GM15510 (cell line): ENCODE data around the gene SERPIND1.

Experiments used
- POLR2A ChIP-seq: IDR thresholded peaks from 3 replicates; pipeline ENCODE4 v1.6.1; 2011; ENCODE audit warnings: borderline replicate concordance; ENCODE audit not compliant: insufficient read length; ENCODE audit errors: extremely low read depth

The SERPIND1 gene

DNA sequence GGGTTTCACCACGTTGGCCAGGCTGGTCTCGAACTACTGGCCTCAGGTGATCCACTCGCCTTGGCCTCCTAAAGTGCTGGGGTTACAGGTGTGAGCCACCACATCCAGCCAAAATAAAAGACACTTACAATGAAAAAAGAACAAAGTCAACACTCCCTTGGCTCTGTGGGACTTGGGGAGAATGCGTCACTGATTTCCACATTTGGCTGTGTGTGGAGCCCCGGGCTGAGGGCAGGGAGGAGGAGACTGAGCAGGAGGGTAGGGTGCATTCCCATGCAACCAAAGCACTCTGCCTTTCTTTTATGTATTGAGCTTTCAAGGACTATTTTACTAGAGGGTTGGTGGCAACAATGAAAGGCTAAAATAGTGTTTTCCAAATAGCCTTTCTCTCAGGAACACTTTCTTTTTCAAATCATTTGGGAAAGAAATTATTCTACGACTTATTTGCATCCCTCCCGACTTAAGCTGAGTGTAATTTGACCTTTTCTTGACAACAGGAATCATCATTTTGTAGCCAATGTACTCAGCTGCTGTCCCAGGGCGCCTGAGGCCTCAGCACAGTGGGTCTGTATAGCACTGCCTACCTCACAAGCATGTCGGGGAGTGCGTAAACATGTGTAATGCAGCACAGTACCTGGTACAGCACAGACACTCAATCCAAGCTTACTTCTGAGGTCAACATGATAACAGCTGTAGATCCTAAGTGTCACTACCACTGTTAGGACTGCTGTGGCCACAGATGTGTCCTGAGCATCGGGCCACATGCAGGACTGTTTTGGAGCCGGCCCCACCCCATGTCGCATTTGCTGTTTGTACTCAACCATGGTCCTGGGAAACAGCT is 10.1 kb upstream of the SERPIND1 start:
- no peak for TF ChIP-seq POLR2A

GRCh38 chr22:20764471-20764720 is 9.5 kb upstream of the SERPIND1 start:
- TF ChIP-seq POLR2A, result no peak

DNA sequence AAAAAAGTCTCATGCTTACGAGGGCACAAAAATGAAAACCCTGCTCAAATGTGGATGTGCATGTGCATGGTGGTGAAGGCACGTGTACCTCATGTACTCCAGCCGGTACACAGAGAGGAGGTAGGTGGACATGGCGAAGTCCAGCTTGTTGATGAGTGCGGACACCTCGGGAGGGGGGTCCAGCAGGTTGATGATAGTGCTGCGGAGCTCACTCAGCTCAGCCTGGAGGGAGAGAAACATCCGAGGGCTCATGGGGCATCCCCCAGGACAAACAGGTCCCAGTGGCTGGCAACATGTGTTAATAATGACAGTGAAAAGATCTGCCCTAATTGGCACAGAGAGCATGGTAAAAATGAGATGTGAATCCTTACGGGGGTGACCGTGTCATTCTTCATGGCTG is 9.2 kb upstream of the SERPIND1 start:
- no peak for TF ChIP-seq POLR2A

DNA sequence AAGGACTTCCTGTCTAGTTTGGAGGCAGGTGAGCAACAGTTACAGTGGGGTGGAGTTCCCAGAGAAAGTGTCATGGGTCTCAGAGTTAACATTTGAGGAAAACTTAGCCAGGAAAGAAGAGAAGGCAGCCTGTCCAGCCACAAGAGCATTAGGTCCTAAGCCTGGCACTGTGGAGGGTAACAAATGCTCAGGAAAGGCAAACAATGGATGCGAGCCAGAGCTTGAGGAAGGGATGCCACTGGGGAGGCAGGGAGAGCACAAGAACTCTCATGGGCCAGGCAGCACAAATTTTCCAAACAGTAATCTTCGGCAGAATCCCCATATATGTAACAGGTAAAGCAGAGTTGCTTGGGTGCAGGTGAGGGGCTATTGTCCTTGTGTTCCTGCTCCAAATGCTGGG is 8.0 kb upstream of the SERPIND1 start:
- TF ChIP-seq POLR2A, result no peak

- TF ChIP-seq POLR2A, result no peak
Measured at GRCh38 chr22:20766530-20766929, 7.4 kb upstream of the SERPIND1 start.

GRCh38 chr22:20771918-20772625 is 1.8 kb upstream of the SERPIND1 start:
- no peak for TF ChIP-seq POLR2A

DNA sequence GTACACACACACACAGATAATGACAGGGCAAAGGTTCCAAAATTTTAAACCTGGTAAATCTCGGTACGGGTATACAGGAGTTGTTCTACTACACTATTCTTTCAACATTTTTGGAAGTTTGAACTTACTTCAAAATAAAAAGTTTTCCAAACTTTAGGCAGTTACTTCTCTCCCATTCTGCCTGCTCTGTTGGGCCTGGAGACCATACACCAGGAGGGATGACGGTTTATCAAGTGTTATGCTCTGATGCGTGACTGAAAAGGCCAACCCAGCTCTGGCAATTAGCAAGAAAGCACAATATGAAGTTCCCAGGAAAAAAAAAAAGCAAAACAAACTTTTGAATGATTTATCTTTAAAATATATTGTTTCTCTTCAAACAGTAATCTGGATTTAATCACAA is 969 bp downstream of the SERPIND1 start:
- no peak for TF ChIP-seq POLR2A

GRCh38 chr22:20775342-20775895 is 1.5 kb downstream of the SERPIND1 start:
- TF ChIP-seq POLR2A, result no peak

DNA sequence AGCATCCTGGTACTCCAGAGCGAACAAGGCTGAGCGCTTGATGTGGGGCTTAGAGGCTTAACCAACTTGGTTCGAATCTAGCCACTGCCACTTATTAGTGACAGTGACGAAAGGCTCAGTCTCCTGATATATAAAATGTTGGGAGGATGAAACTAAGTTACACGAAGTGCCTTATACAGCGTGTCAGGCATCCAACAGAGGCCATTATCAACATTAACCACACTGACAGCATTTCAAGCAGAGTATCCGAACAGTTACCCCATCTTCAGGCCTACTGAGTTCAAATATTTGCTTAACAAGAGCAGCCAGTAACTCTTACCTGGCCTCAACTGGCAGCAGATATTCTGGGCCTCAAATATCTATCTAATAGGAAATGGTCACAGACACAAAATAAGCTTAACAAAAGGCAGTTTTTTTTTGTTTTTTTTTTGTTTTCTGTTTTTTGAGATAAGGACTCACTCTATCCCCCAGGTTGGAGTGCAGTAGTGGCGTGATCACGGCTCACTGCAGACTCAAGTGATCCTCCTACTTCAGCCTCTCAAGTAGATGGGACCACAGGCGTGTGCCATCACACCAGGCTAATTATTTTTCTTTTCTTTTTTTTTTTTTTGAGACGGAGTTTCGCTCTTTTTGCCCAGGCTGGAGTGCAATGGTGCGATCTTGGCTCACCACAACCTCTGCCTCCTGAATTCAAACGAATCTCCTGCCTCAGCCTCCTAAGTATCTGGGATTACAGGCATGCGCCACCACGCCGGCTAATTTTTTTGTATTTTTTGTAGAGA is 2.9 kb downstream of the SERPIND1 start:
- no peak for TF ChIP-seq POLR2A

DNA sequence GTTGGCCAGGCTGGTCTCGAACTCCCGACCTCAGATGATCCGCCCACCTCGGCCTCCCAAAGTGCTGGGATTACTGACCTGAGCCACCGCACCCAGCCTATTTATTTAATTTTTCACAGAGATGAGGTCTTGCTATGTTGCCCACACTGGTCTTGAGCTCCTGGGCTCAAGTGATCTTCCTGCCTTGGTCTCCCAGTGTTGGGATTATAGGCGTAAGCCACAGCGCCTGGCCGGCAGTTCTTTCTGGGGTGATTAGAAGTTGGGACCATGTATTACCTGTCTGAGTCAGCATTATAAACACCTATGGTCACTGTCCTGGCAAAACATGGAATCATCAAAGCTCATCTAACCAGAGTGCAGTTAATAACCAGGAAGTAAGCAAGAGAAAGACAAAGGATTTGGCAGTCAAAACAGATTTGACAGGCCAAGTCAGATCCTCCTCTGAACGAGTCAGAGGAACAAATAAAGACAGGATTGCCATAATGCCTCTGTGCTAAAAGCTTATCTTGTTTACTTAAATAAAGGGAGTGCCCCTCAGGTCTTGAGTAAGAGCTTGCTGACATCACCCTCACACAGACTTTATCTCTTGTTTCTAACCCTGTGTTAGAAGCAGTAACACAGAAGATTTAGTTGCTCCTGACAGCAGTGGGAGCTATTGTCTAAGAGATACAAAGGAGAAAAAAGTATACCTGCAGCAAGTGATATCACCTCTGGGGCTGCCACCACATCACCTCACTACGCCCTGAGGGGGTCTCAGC is 3.7 kb downstream of the SERPIND1 start:
- no peak for TF ChIP-seq POLR2A

GRCh38 chr22:20779014-20779817 is 5.3 kb downstream of the SERPIND1 start:
- no peak for TF ChIP-seq POLR2A

- no peak for TF ChIP-seq POLR2A
Measured at GRCh38 chr22:20779818-20780158, 5.9 kb downstream of the SERPIND1 start.

GRCh38 chr22:20781272-20781990 is 7.5 kb downstream of the SERPIND1 start:
- TF ChIP-seq POLR2A, result no peak
